GM23248 (cell line): ENCODE measurements around the gene ADGRG1.

ENCODE experiments used
- EZH2 ChIP-seq: fragments of 200-600 bp; sonication (generic); IDR thresholded peaks from 2 replicates; pipeline ENCODE4 v1.6.1; 2018; ENCODE audit warnings: antibody characterized with exemption, mild to moderate bottlenecking; ENCODE audit not compliant: insufficient read depth, poor library complexity, severe bottlenecking
- EZH2phosphoT487 ChIP-seq: fragments of 200-600 bp; sonication (generic); IDR thresholded peaks from 2 replicates; pipeline ENCODE4 v1.6.1; 2018; ENCODE audit warnings: antibody characterized with exemption, moderate library complexity, mild to moderate bottlenecking, low read depth; ENCODE audit not compliant: insufficient read depth

DNA sequence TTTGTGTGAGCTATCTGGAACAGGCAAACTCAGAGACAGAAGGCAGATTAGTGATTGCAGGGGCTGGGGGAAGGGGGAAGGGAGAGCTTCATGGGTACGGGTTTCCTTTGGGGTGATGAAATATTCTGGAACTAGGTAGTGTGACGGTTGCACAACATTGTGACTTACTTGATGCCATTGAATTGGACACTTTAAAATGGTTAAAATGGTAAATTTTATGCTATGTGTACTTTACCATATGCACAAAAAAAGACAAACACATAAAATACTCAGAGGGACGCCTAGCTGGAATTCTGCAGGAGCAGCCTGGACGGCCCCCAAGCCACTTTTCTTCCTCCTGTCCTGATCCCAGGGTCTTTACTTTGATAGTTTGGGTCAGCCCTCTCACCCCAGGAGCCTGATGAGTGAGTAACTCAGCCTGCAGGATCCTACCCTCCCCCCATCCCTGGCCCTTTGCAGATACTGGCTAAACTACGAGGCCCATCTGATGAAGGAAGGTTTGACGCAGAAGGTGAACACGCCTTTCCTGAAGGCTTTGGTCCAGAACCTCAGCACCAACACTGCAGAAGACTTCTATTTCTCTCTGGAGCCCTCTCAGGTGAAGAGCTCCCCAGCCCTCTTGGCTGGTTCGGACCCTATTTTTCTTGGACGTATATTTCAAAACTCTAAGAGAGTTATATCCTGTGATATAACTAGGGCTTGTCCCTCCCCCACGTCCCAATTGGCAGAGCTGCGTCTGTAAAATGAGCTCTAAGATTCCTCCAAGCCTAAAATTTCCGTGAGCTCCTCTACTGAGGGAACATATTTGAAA, 47.5 kb downstream of the ADGRG1 start:
- TF ChIP-seq EZH2 (no peak), EZH2phosphoT487 (no peak)
